IMR-90 (cell line): ENCODE results near the gene THNSL1.

Source experiments
- CEBPB ChIP-seq: IDR thresholded peaks from 2 replicates; pipeline ENCODE4 v1.6.1; 2012; ENCODE audit warnings: low read depth, low read length, improper control_type of control experiment
- CHD1 ChIP-seq: IDR thresholded peaks from 2 replicates; pipeline ENCODE4 v1.6.1; 2012; ENCODE audit warnings: low read depth, low read length, improper control_type of control experiment
- CTCF ChIP-seq: conservative IDR thresholded peaks from 2 replicates; pipeline ENCODE4 v1.5.1; 2012; ENCODE audit warnings: mild to moderate bottlenecking, low read depth, low read length, improper control_type of control experiment
- ELK1 ChIP-seq: fragments of 150-350 bp; IDR thresholded peaks from 2 replicates; pipeline ENCODE4 v1.6.1; 2016; ENCODE audit warnings: low read depth, mild to moderate bottlenecking, low read length, moderate library complexity, borderline replicate concordance
- MAFK ChIP-seq: IDR thresholded peaks from 2 replicates; pipeline ENCODE4 v1.6.1; 2012; ENCODE audit warnings: low read depth, low read length, improper control_type of control experiment
- MAZ ChIP-seq: IDR thresholded peaks from 2 replicates; pipeline ENCODE4 v1.6.1; 2012; ENCODE audit warnings: low read depth, mild to moderate bottlenecking, low read length, improper control_type of control experiment, moderate library complexity, borderline replicate concordance
- MXI1 ChIP-seq: IDR thresholded peaks from 2 replicates; pipeline ENCODE4 v1.6.1; 2012; ENCODE audit warnings: low read depth, mild to moderate bottlenecking, low read length, moderate library complexity, borderline replicate concordance
- NFE2L2 ChIP-seq: fragments of 150-350 bp; IDR thresholded peaks from 2 replicates; pipeline ENCODE4 v1.6.1; 2016; ENCODE audit warnings: low read depth, mild to moderate bottlenecking, low read length
- POLR2A ChIP-seq: IDR thresholded peaks from 2 replicates; pipeline ENCODE4 v1.6.1; 2012; ENCODE audit warnings: mild to moderate bottlenecking, low read depth, low read length
- RAD21 ChIP-seq: IDR thresholded peaks from 2 replicates; pipeline ENCODE4 v1.6.1; 2012; ENCODE audit warnings: low read length, improper control_type of control experiment
- RCOR1 ChIP-seq: IDR thresholded peaks from 2 replicates; pipeline ENCODE4 v1.6.1; 2012; ENCODE audit warnings: mild to moderate bottlenecking, low read length, improper control_type of control experiment; ENCODE audit not compliant: insufficient replicate concordance
- RFX5 ChIP-seq: IDR thresholded peaks from 2 replicates; pipeline ENCODE4 v1.8.0; 2012; ENCODE audit warnings: low read depth, mild to moderate bottlenecking, low read length, moderate library complexity
- SMC3 ChIP-seq: fragments of 150-350 bp; IDR thresholded peaks from 2 replicates; pipeline ENCODE4 v1.6.1; 2016; ENCODE audit warnings: low read depth, mild to moderate bottlenecking, antibody characterized with exemption, low read length, moderate library complexity

- TF ChIP-seq POLR2A = no peak
- TF ChIP-seq CTCF = no peak
- TF ChIP-seq RFX5 = no peak
- TF ChIP-seq RAD21 = no peak
- no peak for TF ChIP-seq RCOR1
- no peak for TF ChIP-seq MAFK
- TF ChIP-seq CHD1 = no peak
- TF ChIP-seq SMC3 = no peak
- no peak for TF ChIP-seq MAZ
- TF ChIP-seq NFE2L2 = no peak
- TF ChIP-seq CEBPB = no peak
- no peak for TF ChIP-seq MXI1
- TF ChIP-seq ELK1 = no peak
Observed at GRCh38 chr10:25068152-25069058, 52.0 kb downstream of the THNSL1 start.
